ENCODE measurements around the gene MALT1. TPM values are rescaled to one million over a fixed set of nuclear protein-coding genes. Genes with fewer than 3 reads are reported as not detected.

Gene MALT1
- total and polyA plus RNA-seq, 2 experiments from 2014 or later = 5.2 to 18.8 TPM

DNA sequence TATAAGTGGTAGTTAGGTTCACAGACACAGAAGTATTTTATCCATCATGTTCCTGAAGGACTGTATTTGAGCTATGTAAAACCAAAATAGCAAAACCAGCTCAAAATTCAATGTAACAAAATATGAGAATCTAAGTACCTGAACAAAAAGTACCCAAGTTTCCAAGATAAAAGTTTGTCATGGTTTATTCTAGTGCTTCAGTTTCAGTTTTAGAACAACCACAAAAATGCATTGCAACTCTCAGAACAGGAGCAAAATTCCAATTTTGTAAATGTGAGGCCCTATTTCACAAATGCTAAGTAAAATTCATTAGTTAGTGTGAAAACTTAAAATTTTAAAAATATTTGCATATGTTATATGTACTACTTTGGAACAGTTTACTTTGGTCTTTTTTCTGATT, 37.4 kb upstream of the MALT1 start (continued):
- no peak for TF ChIP-seq ZNF114 (CRISPR knock-in tag; IDR thresholded peaks at IDR 0.05)
- TF ChIP-seq, protein P1, sequence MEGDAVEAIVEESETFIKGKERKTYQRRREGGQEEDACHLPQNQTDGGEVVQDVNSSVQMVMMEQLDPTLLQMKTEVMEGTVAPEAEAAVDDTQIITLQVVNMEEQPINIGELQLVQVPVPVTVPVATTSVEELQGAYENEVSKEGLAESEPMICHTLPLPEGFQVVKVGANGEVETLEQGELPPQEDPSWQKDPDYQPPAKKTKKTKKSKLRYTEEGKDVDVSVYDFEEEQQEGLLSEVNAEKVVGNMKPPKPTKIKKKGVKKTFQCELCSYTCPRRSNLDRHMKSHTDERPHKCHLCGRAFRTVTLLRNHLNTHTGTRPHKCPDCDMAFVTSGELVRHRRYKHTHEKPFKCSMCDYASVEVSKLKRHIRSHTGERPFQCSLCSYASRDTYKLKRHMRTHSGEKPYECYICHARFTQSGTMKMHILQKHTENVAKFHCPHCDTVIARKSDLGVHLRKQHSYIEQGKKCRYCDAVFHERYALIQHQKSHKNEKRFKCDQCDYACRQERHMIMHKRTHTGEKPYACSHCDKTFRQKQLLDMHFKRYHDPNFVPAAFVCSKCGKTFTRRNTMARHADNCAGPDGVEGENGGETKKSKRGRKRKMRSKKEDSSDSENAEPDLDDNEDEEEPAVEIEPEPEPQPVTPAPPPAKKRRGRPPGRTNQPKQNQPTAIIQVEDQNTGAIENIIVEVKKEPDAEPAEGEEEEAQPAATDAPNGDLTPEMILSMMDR (conservative IDR thresholded peaks at IDR 0.05; ENCODE audit: low read depth in 2 of 2) = no peak

DNA sequence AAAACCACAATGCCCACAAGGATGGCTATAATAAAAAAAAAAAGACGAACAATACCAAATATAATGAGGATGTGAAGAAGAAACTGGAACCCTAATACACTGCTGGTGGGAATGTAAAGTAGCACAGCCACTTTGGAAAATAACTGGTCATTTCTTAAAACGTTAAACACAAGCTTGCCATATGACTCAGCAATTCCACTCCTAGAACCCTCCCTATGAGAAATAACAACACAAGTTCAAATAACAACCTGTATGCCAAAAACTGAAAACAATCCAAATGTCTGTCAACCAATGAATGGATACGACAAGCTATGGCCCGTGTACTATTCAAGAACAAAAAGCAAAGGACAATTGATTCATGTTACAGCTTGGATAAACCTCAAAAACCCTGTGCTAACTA, 35.4 kb upstream of the MALT1 start:
- Histone ChIP-seq H2AFZ (no peak overlapping the region), H3K4me1 (ENCODE audit: insufficient read depth) (peaks cover 17% of the 10 kb centered on the region), H4K20me1 (replicated peaks; ENCODE audit: insufficient read depth) (no peaks in the 10 kb centered on the region), H3F3A (replicated peaks; ENCODE audit: low read depth) (no peaks in the 10 kb centered on the region), H3K79me2 (replicated peaks; ENCODE audit: insufficient read depth) (no peaks in the 10 kb centered on the region), H3K27me3 (ENCODE audit: insufficient read depth) (no peaks in the 10 kb centered on the region), H3K9me2 (ENCODE audit: insufficient read depth) (no peaks in the 10 kb centered on the region), H3K4me3 (no peak overlapping the region), H3K4me2 (no peak overlapping the region), H3K36me3 (ENCODE audit: insufficient read depth) (no peaks in the 10 kb centered on the region), H3K27ac (ENCODE audit: low read depth) (no peak overlapping the region)
- Mint-ChIP-seq H3K4me3 (no peak overlapping the region), H3K27me3 (ENCODE audit: insufficient read depth, low read depth, poor library complexity) (peaks cover 2% of the 10 kb centered on the region), H3K27ac (no peak overlapping the region), H3K4me1 (peaks cover 19% of the 10 kb centered on the region), H3K36me3 (ENCODE audit: low read depth) (no peaks in the 10 kb centered on the region), H3K9me3 (no peaks in the 10 kb centered on the region)
- ATAC-seq = no peak
- no peak for DNase-seq (ENCODE audit: low spot score)
- TF ChIP-seq NANOG (IDR thresholded peaks at IDR 0.05; ENCODE audit: borderline replicate concordance) = no peak
- no peak for TF ChIP-seq ZNF331 (CRISPR knock-in tag; IDR thresholded peaks at IDR 0.05; ENCODE audit: low read depth)
- no peak for TF ChIP-seq JUNB (IDR thresholded peaks at IDR 0.05; ENCODE audit: unreplicated experiment)
- TF ChIP-seq, protein P2, sequence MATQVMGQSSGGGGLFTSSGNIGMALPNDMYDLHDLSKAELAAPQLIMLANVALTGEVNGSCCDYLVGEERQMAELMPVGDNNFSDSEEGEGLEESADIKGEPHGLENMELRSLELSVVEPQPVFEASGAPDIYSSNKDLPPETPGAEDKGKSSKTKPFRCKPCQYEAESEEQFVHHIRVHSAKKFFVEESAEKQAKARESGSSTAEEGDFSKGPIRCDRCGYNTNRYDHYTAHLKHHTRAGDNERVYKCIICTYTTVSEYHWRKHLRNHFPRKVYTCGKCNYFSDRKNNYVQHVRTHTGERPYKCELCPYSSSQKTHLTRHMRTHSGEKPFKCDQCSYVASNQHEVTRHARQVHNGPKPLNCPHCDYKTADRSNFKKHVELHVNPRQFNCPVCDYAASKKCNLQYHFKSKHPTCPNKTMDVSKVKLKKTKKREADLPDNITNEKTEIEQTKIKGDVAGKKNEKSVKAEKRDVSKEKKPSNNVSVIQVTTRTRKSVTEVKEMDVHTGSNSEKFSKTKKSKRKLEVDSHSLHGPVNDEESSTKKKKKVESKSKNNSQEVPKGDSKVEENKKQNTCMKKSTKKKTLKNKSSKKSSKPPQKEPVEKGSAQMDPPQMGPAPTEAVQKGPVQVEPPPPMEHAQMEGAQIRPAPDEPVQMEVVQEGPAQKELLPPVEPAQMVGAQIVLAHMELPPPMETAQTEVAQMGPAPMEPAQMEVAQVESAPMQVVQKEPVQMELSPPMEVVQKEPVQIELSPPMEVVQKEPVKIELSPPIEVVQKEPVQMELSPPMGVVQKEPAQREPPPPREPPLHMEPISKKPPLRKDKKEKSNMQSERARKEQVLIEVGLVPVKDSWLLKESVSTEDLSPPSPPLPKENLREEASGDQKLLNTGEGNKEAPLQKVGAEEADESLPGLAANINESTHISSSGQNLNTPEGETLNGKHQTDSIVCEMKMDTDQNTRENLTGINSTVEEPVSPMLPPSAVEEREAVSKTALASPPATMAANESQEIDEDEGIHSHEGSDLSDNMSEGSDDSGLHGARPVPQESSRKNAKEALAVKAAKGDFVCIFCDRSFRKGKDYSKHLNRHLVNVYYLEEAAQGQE (IDR thresholded peaks at IDR 0.05; ENCODE audit: unreplicated experiment) = no peak
- TF ChIP-seq ZNF114 (CRISPR knock-in tag; IDR thresholded peaks at IDR 0.05) = no peak
- TF ChIP-seq, protein P1 (conservative IDR thresholded peaks at IDR 0.05; ENCODE audit: low read depth in 2 of 2) = no peak
- TF ChIP-seq EZH2phosphoT487 (IDR thresholded peaks at IDR 0.05; ENCODE audit: unreplicated experiment) = no peak
- TF ChIP-seq, protein P3, sequence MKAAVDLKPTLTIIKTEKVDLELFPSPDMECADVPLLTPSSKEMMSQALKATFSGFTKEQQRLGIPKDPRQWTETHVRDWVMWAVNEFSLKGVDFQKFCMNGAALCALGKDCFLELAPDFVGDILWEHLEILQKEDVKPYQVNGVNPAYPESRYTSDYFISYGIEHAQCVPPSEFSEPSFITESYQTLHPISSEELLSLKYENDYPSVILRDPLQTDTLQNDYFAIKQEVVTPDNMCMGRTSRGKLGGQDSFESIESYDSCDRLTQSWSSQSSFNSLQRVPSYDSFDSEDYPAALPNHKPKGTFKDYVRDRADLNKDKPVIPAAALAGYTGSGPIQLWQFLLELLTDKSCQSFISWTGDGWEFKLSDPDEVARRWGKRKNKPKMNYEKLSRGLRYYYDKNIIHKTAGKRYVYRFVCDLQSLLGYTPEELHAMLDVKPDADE (IDR thresholded peaks at IDR 0.05) = no peak
- TF ChIP-seq CREB1 (CRISPR knock-in tag; IDR thresholded peaks at IDR 0.05; ENCODE audit: low read depth) = no peak
- no peak for TF ChIP-seq EZH2 (IDR thresholded peaks at IDR 0.05; ENCODE audit: low read depth, unreplicated experiment)
- TF ChIP-seq STAT1 (IDR thresholded peaks at IDR 0.05; ENCODE audit: unreplicated experiment) = no peak
- TF ChIP-seq POLR2AphosphoS5 (IDR thresholded peaks at IDR 0.05; ENCODE audit: low read depth) = no peak
